HL-60 (cell line): ENCODE results near the gene SGO2.

Experiments used
- CTCF ChIP-seq: IDR thresholded peaks from one replicate; pipeline ENCODE4 v1.5.1; 2011; ENCODE audit warnings: low read length, control low read depth, inconsistent platforms; ENCODE audit not compliant: insufficient read depth
- GABPA ChIP-seq: IDR thresholded peaks from 2 replicates; pipeline ENCODE4 v1.6.1; 2012; ENCODE audit warnings: low read depth
- POLR2AphosphoS5 ChIP-seq: IDR thresholded peaks from 2 replicates; pipeline ENCODE4 v1.6.1; 2012; ENCODE audit warnings: low read depth
- REST ChIP-seq: IDR thresholded peaks from 2 replicates; pipeline ENCODE4 v1.6.1; 2012; ENCODE audit warnings: low read depth; ENCODE audit not compliant: insufficient replicate concordance

- TF ChIP-seq CTCF (no peak), REST (no peak), GABPA (no peak), POLR2AphosphoS5 (no peak)
Measured at GRCh38 chr2:200482194-200482593, 43.8 kb upstream of the SGO2 start.
